HepG2 (cell line): Measurements from ENCODE around the gene HECTD1. TPM values are rescaled to one million over a fixed set of nuclear protein-coding genes. Genes with fewer than 3 reads are reported as not detected.
A peak's percentile ranks its signal among the peaks of the same experiment; 100 is the strongest.

Experiments used
- JUN ChIP-seq: sonication (generic); formaldehyde crosslinking; IDR thresholded peaks from 2 replicates; pipeline ENCODE4 v1.4.0; 2020; ENCODE audit warnings: mild to moderate bottlenecking, missing genetic modification reagents
- MTA3 ChIP-seq: sonication (generic); formaldehyde crosslinking; IDR thresholded peaks from 2 replicates; pipeline ENCODE4 v1.4.0; 2020; ENCODE audit warnings: missing genetic modification reagents
- NFE2 ChIP-seq: sonication (generic); formaldehyde crosslinking; IDR thresholded peaks from 2 replicates; pipeline ENCODE4 v1.4.0; 2020; ENCODE audit warnings: missing genetic modification reagents
- NR2C2 ChIP-seq: sonication (generic); formaldehyde crosslinking; IDR thresholded peaks from 2 replicates; pipeline ENCODE4 v1.4.0; 2020; ENCODE audit warnings: missing genetic modification reagents, mild to moderate bottlenecking, moderate library complexity, borderline replicate concordance
- PHF21A ChIP-seq: sonication (generic); formaldehyde crosslinking; IDR thresholded peaks from 2 replicates; pipeline ENCODE4 v1.5.0; 2020; ENCODE audit warnings: mild to moderate bottlenecking, missing genetic modification reagents
- POLR2AphosphoS5 ChIP-seq: IDR thresholded peaks from 2 replicates; pipeline ENCODE4 v1.6.1; 2012; ENCODE audit warnings: low read depth, low read length
- SALL2 ChIP-seq: sonication (generic); formaldehyde crosslinking; IDR thresholded peaks from 2 replicates; pipeline ENCODE4 v1.8.1; 2023; ENCODE audit warnings: mild to moderate bottlenecking, missing genetic modification reagents, inconsistent platforms
- SMARCE1 ChIP-seq: fragments of 450-650 bp; IDR thresholded peaks from 2 replicates; pipeline ENCODE4 v1.6.1; 2017; ENCODE audit warnings: borderline replicate concordance
- XBP1 ChIP-seq: sonication (generic); formaldehyde crosslinking; IDR thresholded peaks from 2 replicates; pipeline ENCODE4 v1.5.0; 2020; ENCODE audit warnings: missing genetic modification reagents
- ZFP90 ChIP-seq: sonication (generic); formaldehyde crosslinking; IDR thresholded peaks from 2 replicates; pipeline ENCODE4 v1.8.0; 2022; ENCODE audit warnings: missing genetic modification reagents, mild to moderate bottlenecking, inconsistent platforms, borderline replicate concordance
- ZMYM2 ChIP-seq: sonication (generic); formaldehyde crosslinking; IDR thresholded peaks from 2 replicates; pipeline ENCODE4 v1.8.0; 2022; ENCODE audit warnings: mild to moderate bottlenecking, missing genetic modification reagents
- ZNF296 ChIP-seq: sonication (generic); formaldehyde crosslinking; conservative IDR thresholded peaks from 2 replicates; pipeline ENCODE4 v1.5.0; 2020; ENCODE audit warnings: mild to moderate bottlenecking, missing genetic modification reagents
- ZNF703 ChIP-seq: sonication (generic); formaldehyde crosslinking; IDR thresholded peaks from 2 replicates; pipeline ENCODE4 v1.5.1; 2020; ENCODE audit warnings: missing genetic modification reagents, mild to moderate bottlenecking, moderate library complexity, borderline replicate concordance
- ZNF775 ChIP-seq: sonication (generic); formaldehyde crosslinking; IDR thresholded peaks from 2 replicates; pipeline ENCODE4 v1.4.0; 2020; ENCODE audit warnings: missing genetic modification reagents, mild to moderate bottlenecking, moderate library complexity, borderline replicate concordance
- ZNF839 ChIP-seq: sonication (generic); formaldehyde crosslinking; IDR thresholded peaks from 2 replicates; pipeline ENCODE4 v1.4.0; 2020; ENCODE audit warnings: missing genetic modification reagents, mild to moderate bottlenecking, borderline replicate concordance
- ZSCAN29 ChIP-seq: sonication (generic); formaldehyde crosslinking; conservative IDR thresholded peaks from 2 replicates; pipeline ENCODE4 v1.4.0; 2020; ENCODE audit warnings: mild to moderate bottlenecking, missing genetic modification reagents
- polyA plus RNA-seq, 8 experiments: library from polyadenylated mRNA; depleted of rRNA in 3 of 8; stranded (reverse) in 7 of 8; unstranded in 1 of 8; fragments of >200 nt; fragmentation: Illumina TruSeq in 4 of 8; extraction: Trizol in 4 of 8; gene quantifications; 2 replicates each; pipeline versions ENCODE4 v1.2.1 to v1.2.3, GENCODE V29; 2011 to 2016; ENCODE audit warnings: low read depth in 4 of 8, missing spikeins in 1 of 8, mixed read lengths in 1 of 8; ENCODE audit not compliant: insufficient read depth in 1 of 8
- total RNA-seq, 5 experiments: library from RNA; depleted of rRNA; stranded (reverse); fragments of >200 nt; fragmentation: Illumina TruSeq; extraction: Trizol; gene quantifications; 2 replicates each; pipeline ENCODE4 v1.2.3, GENCODE V29; 2016; ENCODE audit warnings: low read depth in 1 of 5
- TF ChIP-seq, protein P1 (sequence below): sonication (generic); formaldehyde crosslinking; IDR thresholded peaks from 2 replicates; pipeline ENCODE4 v1.5.1; 2020; ENCODE audit warnings: missing genetic modification reagents, mild to moderate bottlenecking, borderline replicate concordance
- TF ChIP-seq, protein P2 (sequence below): sonication (generic); formaldehyde crosslinking; IDR thresholded peaks from 2 replicates; pipeline ENCODE4 v1.5.1; 2020; ENCODE audit warnings: missing genetic modification reagents, mild to moderate bottlenecking, borderline replicate concordance
- TF ChIP-seq, protein P3 (sequence below): sonication (generic); formaldehyde crosslinking; conservative IDR thresholded peaks from 2 replicates; pipeline ENCODE4 v1.4.0; 2020; ENCODE audit warnings: missing genetic modification reagents
- TF ChIP-seq, protein P4 (sequence below): sonication (generic); formaldehyde crosslinking; IDR thresholded peaks from 2 replicates; pipeline ENCODE4 v1.5.1; 2020; ENCODE audit warnings: missing genetic modification reagents, mild to moderate bottlenecking, borderline replicate concordance
- TF ChIP-seq, protein P5 (sequence below): sonication (generic); formaldehyde crosslinking; IDR thresholded peaks from 2 replicates; pipeline ENCODE4 v1.5.0; 2020; ENCODE audit warnings: missing genetic modification reagents

Gene HECTD1
- total and polyA plus RNA-seq, 2 of the 13 experiments (the other 11 are each of a cell fraction or from before 2014, with no cell fraction given): 312 to 560 TPM

DNA sequence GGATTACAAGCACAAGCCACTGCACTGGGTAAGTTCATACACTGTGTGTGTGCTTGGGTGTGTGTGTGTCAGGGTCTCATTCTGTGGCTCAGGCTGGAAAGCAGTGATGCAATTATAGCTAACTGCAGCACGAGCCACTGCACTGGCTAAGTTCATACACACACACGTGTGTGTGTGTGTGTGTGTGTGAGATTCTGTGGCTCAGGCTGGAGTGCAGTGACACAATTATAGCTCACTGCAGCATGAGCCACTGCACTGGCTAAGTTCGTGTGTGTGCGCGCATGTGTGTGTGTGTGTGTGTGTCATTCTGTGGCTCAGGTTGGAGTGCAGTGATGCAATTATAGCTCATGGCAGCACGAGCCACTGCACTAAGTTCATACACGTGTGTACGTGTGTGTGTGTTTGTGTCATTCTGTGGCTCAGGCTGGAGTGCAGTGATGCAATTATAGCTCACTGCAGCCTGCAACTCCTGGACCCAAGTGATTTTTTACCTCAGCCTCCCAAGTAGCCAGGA lies 85.4 kb downstream of the HECTD1 start (continued):
- TF ChIP-seq ZNF703 (CRISPR knock-in tag): no peak
- no peak for TF ChIP-seq ZSCAN29 (CRISPR knock-in tag)
- TF ChIP-seq NR2C2 (CRISPR knock-in tag): no peak
- TF ChIP-seq ZNF839: peak; percentile 35; the same call in 1 of the 2 replicates
- no peak for TF ChIP-seq ZFP90 (CRISPR knock-in tag)
- TF ChIP-seq NFE2 (CRISPR knock-in tag): no peak
- TF ChIP-seq SMARCE1: no peak
- no peak for TF ChIP-seq ZNF296 (CRISPR knock-in tag)
- TF ChIP-seq, protein P1, sequence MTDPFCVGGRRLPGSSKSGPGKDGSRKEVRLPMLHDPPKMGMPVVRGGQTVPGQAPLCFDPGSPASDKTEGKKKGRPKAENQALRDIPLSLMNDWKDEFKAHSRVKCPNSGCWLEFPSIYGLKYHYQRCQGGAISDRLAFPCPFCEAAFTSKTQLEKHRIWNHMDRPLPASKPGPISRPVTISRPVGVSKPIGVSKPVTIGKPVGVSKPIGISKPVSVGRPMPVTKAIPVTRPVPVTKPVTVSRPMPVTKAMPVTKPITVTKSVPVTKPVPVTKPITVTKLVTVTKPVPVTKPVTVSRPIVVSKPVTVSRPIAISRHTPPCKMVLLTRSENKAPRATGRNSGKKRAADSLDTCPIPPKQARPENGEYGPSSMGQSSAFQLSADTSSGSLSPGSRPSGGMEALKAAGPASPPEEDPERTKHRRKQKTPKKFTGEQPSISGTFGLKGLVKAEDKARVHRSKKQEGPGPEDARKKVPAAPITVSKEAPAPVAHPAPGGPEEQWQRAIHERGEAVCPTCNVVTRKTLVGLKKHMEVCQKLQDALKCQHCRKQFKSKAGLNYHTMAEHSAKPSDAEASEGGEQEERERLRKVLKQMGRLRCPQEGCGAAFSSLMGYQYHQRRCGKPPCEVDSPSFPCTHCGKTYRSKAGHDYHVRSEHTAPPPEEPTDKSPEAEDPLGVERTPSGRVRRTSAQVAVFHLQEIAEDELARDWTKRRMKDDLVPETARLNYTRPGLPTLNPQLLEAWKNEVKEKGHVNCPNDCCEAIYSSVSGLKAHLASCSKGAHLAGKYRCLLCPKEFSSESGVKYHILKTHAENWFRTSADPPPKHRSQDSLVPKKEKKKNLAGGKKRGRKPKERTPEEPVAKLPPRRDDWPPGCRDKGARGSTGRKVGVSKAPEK (CRISPR knock-in tag): no peak
- no peak for TF ChIP-seq SALL2 (CRISPR knock-in tag)
- TF ChIP-seq, protein P2, sequence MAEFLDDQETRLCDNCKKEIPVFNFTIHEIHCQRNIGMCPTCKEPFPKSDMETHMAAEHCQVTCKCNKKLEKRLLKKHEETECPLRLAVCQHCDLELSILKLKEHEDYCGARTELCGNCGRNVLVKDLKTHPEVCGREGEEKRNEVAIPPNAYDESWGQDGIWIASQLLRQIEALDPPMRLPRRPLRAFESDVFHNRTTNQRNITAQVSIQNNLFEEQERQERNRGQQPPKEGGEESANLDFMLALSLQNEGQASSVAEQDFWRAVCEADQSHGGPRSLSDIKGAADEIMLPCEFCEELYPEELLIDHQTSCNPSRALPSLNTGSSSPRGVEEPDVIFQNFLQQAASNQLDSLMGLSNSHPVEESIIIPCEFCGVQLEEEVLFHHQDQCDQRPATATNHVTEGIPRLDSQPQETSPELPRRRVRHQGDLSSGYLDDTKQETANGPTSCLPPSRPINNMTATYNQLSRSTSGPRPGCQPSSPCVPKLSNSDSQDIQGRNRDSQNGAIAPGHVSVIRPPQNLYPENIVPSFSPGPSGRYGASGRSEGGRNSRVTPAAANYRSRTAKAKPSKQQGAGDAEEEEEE (CRISPR knock-in tag): no peak
- TF ChIP-seq XBP1 (CRISPR knock-in tag): no peak
- no peak for TF ChIP-seq ZMYM2 (CRISPR knock-in tag)
- TF ChIP-seq, protein P3, sequence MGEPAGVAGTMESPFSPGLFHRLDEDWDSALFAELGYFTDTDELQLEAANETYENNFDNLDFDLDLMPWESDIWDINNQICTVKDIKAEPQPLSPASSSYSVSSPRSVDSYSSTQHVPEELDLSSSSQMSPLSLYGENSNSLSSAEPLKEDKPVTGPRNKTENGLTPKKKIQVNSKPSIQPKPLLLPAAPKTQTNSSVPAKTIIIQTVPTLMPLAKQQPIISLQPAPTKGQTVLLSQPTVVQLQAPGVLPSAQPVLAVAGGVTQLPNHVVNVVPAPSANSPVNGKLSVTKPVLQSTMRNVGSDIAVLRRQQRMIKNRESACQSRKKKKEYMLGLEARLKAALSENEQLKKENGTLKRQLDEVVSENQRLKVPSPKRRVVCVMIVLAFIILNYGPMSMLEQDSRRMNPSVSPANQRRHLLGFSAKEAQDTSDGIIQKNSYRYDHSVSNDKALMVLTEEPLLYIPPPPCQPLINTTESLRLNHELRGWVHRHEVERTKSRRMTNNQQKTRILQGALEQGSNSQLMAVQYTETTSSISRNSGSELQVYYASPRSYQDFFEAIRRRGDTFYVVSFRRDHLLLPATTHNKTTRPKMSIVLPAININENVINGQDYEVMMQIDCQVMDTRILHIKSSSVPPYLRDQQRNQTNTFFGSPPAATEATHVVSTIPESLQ (CRISPR knock-in tag): no peak
- TF ChIP-seq ZNF775: no peak
- TF ChIP-seq, protein P4, sequence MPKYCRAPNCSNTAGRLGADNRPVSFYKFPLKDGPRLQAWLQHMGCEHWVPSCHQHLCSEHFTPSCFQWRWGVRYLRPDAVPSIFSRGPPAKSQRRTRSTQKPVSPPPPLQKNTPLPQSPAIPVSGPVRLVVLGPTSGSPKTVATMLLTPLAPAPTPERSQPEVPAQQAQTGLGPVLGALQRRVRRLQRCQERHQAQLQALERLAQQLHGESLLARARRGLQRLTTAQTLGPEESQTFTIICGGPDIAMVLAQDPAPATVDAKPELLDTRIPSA: no peak
- no peak for TF ChIP-seq MTA3 (CRISPR knock-in tag)
- TF ChIP-seq PHF21A (CRISPR knock-in tag): no peak
- TF ChIP-seq JUN (CRISPR knock-in tag): no peak
- TF ChIP-seq POLR2AphosphoS5: peak; percentile 26; the same call in 1 of the 2 replicates
- TF ChIP-seq, protein P5, sequence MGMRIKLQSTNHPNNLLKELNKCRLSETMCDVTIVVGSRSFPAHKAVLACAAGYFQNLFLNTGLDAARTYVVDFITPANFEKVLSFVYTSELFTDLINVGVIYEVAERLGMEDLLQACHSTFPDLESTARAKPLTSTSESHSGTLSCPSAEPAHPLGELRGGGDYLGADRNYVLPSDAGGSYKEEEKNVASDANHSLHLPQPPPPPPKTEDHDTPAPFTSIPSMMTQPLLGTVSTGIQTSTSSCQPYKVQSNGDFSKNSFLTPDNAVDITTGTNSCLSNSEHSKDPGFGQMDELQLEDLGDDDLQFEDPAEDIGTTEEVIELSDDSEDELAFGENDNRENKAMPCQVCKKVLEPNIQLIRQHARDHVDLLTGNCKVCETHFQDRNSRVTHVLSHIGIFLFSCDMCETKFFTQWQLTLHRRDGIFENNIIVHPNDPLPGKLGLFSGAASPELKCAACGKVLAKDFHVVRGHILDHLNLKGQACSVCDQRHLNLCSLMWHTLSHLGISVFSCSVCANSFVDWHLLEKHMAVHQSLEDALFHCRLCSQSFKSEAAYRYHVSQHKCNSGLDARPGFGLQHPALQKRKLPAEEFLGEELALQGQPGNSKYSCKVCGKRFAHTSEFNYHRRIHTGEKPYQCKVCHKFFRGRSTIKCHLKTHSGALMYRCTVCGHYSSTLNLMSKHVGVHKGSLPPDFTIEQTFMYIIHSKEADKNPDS (CRISPR knock-in tag): no peak
